HCT116 (cell line): ENCODE data around the gene TIMM44.

Experiments
- CBX3 ChIP-seq: IDR thresholded peaks from 2 replicates; pipeline ENCODE4 v1.6.1; 2012; ENCODE audit warnings: low read depth
- CTCF ChIP-seq, 3 experiments: fragments of 200-600 bp in 1 of 3; sonication (generic) in 1 of 3; IDR thresholded peaks in 2 of 3; conservative IDR thresholded peaks in 1 of 3; 2 replicates each; pipeline ENCODE4 v1.5.1; 2012 to 2017; ENCODE audit warnings: low read depth in 2 of 3, low read length in 2 of 3, antibody characterized with exemption in 1 of 3, borderline replicate concordance in 1 of 3, control low read depth in 1 of 3, mild to moderate bottlenecking in 1 of 3, mixed read lengths in 1 of 3, mixed run types in 1 of 3, moderate library complexity in 1 of 3; ENCODE audit not compliant: insufficient read depth in 1 of 3
- EGR1 ChIP-seq: IDR thresholded peaks from 2 replicates; pipeline ENCODE4 v1.6.1; 2012; ENCODE audit warnings: low read depth
- ELF1 ChIP-seq: IDR thresholded peaks from 2 replicates; pipeline ENCODE4 v1.6.1; 2012; ENCODE audit warnings: low read depth, borderline replicate concordance
- EZH2phosphoT487 ChIP-seq: fragments of 200-600 bp; IDR thresholded peaks from 2 replicates; pipeline ENCODE4 v1.6.1; 2018; ENCODE audit warnings: antibody characterized with exemption, borderline replicate concordance
- FOSL1 ChIP-seq: IDR thresholded peaks from 2 replicates; pipeline ENCODE4 v1.6.1; 2012; ENCODE audit warnings: low read depth
- POLR2A ChIP-seq: IDR thresholded peaks from 2 replicates; pipeline ENCODE4 v1.7.0; 2011; ENCODE audit warnings: borderline replicate concordance; ENCODE audit not compliant: insufficient read depth, insufficient read length; ENCODE audit errors: extremely low read depth
- ZBTB33 ChIP-seq: IDR thresholded peaks from 2 replicates; pipeline ENCODE4 v1.6.1; 2011; ENCODE audit warnings: mild to moderate bottlenecking, low read length, moderate library complexity; ENCODE audit not compliant: insufficient replicate concordance; ENCODE audit errors: extremely low read depth
- ZNF274 ChIP-seq: fragments of 200-500 bp; sonication (Bioruptor generic); IDR thresholded peaks from 2 replicates; pipeline ENCODE4 v1.6.1; 2014; ENCODE audit warnings: mild to moderate bottlenecking, low read depth, low read length, inconsistent platforms
- TF ChIP-seq, protein P1 (sequence below): IDR thresholded peaks from 2 replicates; pipeline ENCODE4 v1.6.1; 2012

DNA sequence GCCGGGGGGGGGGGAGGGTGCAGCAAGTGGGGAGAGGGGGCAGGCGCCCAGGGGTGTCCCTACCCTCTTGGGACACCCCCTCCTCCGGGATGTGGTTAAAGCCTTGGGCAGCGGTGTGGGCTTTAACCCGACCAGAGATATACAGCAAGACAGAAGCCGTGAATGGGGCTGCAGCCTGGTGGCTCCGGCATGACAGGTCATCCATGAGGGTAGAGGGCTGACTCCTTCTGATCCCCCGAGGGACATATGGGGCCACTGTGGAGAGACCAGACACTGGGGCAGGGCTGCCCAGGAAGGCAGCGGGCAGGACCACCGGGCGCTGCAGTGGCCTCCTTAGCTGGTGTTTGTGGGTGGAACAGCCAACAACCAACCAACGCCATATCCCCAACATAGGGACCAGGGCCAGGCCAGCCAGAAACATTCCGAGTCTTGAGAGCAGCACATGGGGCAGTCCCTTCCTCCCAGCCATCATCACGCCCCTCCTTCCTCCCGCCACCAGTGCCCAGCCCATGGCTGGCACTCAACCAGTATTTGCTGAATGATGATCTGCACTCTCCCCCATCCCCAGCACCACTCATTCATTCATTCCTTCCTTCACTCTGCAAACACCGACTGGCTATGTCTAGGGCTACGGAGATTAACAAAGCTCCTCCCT is 43.8 kb upstream of the TIMM44 start:
- TF ChIP-seq POLR2A = no peak
- TF ChIP-seq CTCF (IDR thresholded peaks at IDR 0.05 in 2 of 3, conservative IDR thresholded peaks at IDR 0.05 in 1 of 3; ENCODE audit: borderline replicate concordance in 1 of 3, insufficient read depth in 1 of 3, low read depth in 2 of 3, low read length in 2 of 3) = no peak
- no peak for TF ChIP-seq ZNF274
- TF ChIP-seq ZBTB33 = no peak
- no peak for TF ChIP-seq CBX3
- TF ChIP-seq FOSL1 = no peak
- TF ChIP-seq, protein P1, sequence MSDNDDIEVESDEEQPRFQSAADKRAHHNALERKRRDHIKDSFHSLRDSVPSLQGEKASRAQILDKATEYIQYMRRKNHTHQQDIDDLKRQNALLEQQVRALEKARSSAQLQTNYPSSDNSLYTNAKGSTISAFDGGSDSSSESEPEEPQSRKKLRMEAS = no peak
- TF ChIP-seq EGR1 = no peak
- no peak for TF ChIP-seq EZH2phosphoT487
- TF ChIP-seq ELF1 = no peak
